ENCODE measurements around the gene MSI2.

The MSI2 gene

GRCh38 chr17:57562184-57562698 lies 305.9 kb downstream of the MSI2 start:
- Histone ChIP-seq H3K4me2 (ENCODE audit: low read length) (no peak overlapping the region), H3K79me2 (ENCODE audit: control insufficient read depth, low read length) (peaks cover 25% of the 10 kb centered on the region), H3K9me2 (replicated peaks; ENCODE audit: control insufficient read depth, low read length) (no peaks in the 10 kb centered on the region), H3K36me3 (ENCODE audit: control insufficient read depth, low read length) (peaks cover 28% of the 10 kb centered on the region), H4K20me1 (ENCODE audit: control insufficient read depth, insufficient read depth, low read depth, low read length) (no peaks in the 10 kb centered on the region), H3K4me3 (ENCODE audit: low read length) (no peak overlapping the region), H3K27ac (ENCODE audit: low read depth, low read length) (no peak overlapping the region), H3K27me3 (ENCODE audit: control insufficient read depth, low read length) (no peaks in the 10 kb centered on the region), H3K4me1 (ENCODE audit: control insufficient read depth, low read length) (peaks cover 56% of the 10 kb centered on the region), H3F3A (ENCODE audit: control insufficient read depth, insufficient read depth) (peaks cover 6% of the 10 kb centered on the region), H3K9me3 (ENCODE audit: control insufficient read depth, insufficient read depth, low read length) (no peaks in the 10 kb centered on the region)
- TF ChIP-seq EZH2phosphoT487 (IDR thresholded peaks at IDR 0.05; ENCODE audit: borderline replicate concordance, low read length): no peak
- TF ChIP-seq CTCF (IDR thresholded peaks at IDR 0.05; ENCODE audit: low read depth, low read length, poor library complexity, severe bottlenecking): no peak

GRCh38 chr17:57563958-57564357 lies 307.6 kb downstream of the MSI2 start:
- Histone ChIP-seq H3K4me1 (ENCODE audit: control insufficient read depth, low read length) (peaks cover 39% of the 10 kb centered on the region), H4K20me1 (ENCODE audit: control insufficient read depth, insufficient read depth, low read depth, low read length) (no peaks in the 10 kb centered on the region), H3K79me2 (ENCODE audit: control insufficient read depth, low read length) (peaks cover 18% of the 10 kb centered on the region), H3K36me3 (ENCODE audit: control insufficient read depth, low read length) (peaks cover 21% of the 10 kb centered on the region), H3K27me3 (ENCODE audit: control insufficient read depth, low read length) (no peaks in the 10 kb centered on the region), H3K9me2 (replicated peaks; ENCODE audit: control insufficient read depth, low read length) (no peaks in the 10 kb centered on the region), H3K4me3 (ENCODE audit: low read length) (no peak overlapping the region), H3K9me3 (ENCODE audit: control insufficient read depth, insufficient read depth, low read length) (no peaks in the 10 kb centered on the region), H3F3A (ENCODE audit: control insufficient read depth, insufficient read depth) (no peaks in the 10 kb centered on the region), H3K4me2 (ENCODE audit: low read length) (no peak overlapping the region), H3K27ac (ENCODE audit: low read depth, low read length) (no peak overlapping the region)
- no peak for TF ChIP-seq CTCF (IDR thresholded peaks at IDR 0.05; ENCODE audit: low read depth, low read length, poor library complexity, severe bottlenecking)

- no peaks in the 10 kb centered on the region for H4K20me1 ChIP-seq (ENCODE audit: control insufficient read depth, insufficient read depth, low read depth, low read length)
- no peaks in the 10 kb centered on the region for H3K9me2 ChIP-seq (replicated peaks; ENCODE audit: control insufficient read depth, low read length)
- no peak overlapping the region for H3K4me2 ChIP-seq (ENCODE audit: low read length)
- no peaks in the 10 kb centered on the region for H3K27me3 ChIP-seq (ENCODE audit: control insufficient read depth, low read length)
- no peaks in the 10 kb centered on the region for H3K9me3 ChIP-seq (ENCODE audit: control insufficient read depth, insufficient read depth, low read length)
- H3F3A ChIP-seq (ENCODE audit: control insufficient read depth, insufficient read depth): no peaks in the 10 kb centered on the region
- peaks cover 16% of the 10 kb centered on the region for H3K36me3 ChIP-seq (ENCODE audit: control insufficient read depth, low read length)
- peaks cover 10% of the 10 kb centered on the region for H3K79me2 ChIP-seq (ENCODE audit: control insufficient read depth, low read length)
- no peak overlapping the region for H3K27ac ChIP-seq (ENCODE audit: low read depth, low read length)
- TF ChIP-seq CTCF (IDR thresholded peaks at IDR 0.05; ENCODE audit: low read depth, low read length, poor library complexity, severe bottlenecking): no peak
- TF ChIP-seq EZH2phosphoT487 (IDR thresholded peaks at IDR 0.05; ENCODE audit: borderline replicate concordance, low read length): no peak
- H3K4me3 ChIP-seq (ENCODE audit: low read length): no peak overlapping the region
- H3K4me1 ChIP-seq (ENCODE audit: control insufficient read depth, low read length): peaks cover 27% of the 10 kb centered on the region
These were observed 308.9 kb downstream of the MSI2 start for GRCh38 chr17:57565176-57565575.

Data from DOHH2 (cell line).